Left renal cortex interstitium (tissue), 4 donors: ENCODE data around the gene HDAC4. TPM values are rescaled to one million over a fixed set of nuclear protein-coding genes. Genes with fewer than 3 reads are reported as not detected.

Source experiments
- DNase-seq, 4 donors: peaks; one replicate each; pipeline ENCODE4 v3.0.0-alpha.2; 2013; ENCODE audit warnings: low read depth in 4 of 4, low spot score in 2 of 4, missing footprints in 1 of 4
- polyA plus RNA-seq, 4 donors: library from polyadenylated mRNA; unstranded; fragments of 120-200 nt; gene quantifications; one replicate each; pipeline ENCODE4 v1.2.1, GENCODE V29; 2013; ENCODE audit not compliant: insufficient read length in 4 of 4

HDAC4 gene
- polyA plus RNA-seq, 4 donors = 10.5 to 21.1 (median 14.3) TPM

DNA sequence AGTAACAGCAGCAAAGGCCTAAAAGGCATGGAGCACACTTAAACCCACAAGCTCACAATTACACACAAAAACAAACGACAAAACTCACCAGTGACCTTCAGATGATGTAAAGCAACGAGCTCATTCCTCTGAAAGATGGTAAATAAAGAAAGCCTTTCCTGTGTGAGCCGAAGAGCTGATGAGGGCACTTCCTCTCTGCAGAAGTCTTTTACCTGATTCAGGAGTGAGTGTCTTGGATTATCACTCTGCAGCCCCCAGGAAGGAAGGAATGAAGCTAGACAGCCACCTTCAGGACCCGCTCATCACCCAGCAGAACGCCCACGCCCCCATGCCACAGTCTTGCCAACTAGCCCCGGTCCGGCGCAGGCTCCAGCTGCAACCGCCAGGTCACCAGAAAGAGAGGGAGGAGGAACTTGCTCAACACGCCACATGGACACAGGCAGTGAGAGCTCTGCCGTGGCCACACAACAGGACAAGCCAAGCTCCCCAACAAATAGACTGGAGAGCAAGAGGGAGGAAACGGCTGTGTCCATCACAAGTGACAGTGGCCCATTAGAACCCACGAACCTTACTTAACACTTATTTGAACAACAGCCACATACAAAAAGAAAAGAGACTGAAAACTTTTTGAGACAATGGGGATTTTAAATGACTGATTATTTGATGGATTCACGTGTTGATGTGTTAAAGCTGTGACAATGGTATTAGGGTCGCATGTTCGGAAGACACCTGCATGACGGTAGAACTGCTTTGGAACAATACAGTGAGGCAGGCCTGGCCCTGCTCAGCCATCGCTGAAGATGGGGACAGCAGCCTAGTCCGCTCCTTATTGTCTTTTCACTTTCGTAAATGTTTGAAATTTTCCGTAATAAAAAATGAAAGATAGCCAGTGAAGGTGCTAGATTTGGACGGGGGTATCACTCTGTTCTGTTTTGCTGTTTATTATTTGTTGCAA, 127.3 kb downstream of the HDAC4 start:
- no peak for DNase-seq

DNA sequence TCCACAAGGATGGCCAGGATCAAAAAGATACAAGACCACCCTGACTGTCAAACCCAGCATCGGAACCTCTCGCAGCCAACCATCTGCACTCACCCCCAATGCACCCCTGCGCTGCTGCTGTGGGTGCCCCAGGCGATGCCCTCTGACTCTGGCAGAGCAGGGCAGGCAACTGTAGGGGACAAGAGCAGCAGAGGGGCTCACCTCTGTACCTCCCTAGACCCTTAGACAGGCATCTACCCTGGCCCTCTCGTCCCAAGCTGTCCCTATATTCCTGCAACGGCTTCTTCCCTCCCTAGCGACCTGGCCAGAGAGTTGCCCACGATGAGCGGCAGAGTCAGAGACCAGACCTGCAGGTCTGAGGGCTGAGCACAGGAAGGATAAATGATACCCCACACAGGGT, 128.2 kb downstream of the HDAC4 start:
- DNase-seq = no peak

DNA sequence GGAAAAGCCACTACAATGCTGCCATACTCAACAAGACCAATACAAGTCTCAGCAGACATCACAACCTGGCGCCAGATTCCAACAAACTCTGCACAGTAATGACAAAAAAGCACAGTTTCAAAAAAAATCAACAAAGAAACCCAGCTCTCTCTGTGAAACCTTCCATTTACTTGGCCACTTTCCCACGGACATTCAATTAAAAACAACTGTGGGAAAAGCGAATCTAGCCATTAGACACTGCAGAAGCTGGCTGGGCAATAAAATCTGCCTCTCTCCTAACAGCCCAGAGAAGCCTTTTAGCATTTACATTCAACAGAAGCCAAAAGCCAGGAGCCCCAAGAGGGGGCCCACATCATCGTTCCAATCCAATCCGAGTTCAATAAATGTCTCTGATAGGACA, 128.9 kb downstream of the HDAC4 start:
- no peak for DNase-seq

DNA sequence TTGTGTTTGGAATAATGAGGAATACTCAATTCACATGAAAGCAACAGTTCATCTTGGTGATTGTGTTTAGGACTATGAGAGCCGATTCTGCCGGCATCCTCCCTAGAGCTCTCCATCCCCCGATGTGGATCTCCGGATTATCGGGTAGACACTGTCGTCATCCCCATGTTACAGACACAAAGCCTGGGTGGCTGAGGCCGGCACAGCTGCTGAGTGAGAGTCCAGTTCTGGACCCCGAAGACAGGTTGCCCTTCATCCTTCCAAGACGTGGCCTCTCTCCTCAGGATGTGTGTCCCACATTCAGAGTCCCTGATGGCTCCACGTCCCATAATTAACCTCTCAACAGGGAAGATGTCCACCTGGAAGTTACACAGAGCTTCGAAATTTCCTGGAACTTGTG, 129.3 kb downstream of the HDAC4 start:
- no peak for DNase-seq

DNA sequence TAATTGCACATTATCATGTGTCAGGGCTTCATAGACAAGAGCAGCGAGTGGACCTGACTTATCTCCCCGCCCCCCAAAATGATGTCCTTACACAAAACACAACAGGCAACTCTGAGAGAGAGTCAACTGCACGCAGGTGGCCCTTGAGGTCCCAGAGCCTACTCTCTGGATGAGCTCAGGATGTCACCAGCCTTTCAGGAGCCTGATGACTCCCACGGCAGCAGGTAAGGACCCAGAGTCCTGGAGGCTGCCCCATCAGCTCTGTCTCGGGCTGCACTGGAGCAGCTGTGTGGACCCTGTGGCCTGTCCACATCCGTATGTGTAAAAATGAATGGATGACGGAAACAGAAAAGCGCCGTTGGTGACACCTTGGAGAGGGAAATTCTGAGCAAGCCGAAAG, 130.9 kb downstream of the HDAC4 start:
- DNase-seq = no peak

DNA sequence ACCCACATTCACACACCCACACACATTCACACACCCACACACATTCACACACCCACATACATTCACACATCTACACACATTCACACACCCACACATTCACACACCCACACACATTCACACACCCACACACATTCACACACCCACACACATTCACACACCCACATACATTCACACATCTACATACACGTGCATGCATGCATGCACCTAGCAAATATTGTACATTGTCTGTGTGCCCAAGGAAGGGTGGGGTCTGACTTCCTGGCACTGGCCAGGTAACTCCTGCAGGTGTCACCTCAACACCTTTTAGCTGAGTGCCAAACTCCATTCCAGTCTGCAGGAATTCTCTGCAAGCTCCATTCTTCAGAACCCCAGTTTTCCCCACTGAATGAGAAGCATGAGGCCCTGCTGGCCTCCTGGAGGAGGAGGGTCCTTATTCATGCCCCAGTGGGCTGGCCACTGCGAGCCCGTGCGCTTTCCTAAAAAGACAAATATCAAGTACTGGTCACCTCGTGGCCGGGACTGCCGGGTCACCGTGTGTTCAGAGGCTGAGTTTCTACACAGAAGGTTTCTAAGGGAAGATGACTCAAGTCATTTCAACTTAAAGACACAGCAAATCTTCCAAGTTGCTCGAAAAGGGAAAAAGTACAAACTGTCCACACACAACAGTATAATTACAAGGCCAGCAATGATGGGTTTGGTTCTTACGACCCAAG, 131.5 kb downstream of the HDAC4 start:
- DNase-seq = no peak

DNA sequence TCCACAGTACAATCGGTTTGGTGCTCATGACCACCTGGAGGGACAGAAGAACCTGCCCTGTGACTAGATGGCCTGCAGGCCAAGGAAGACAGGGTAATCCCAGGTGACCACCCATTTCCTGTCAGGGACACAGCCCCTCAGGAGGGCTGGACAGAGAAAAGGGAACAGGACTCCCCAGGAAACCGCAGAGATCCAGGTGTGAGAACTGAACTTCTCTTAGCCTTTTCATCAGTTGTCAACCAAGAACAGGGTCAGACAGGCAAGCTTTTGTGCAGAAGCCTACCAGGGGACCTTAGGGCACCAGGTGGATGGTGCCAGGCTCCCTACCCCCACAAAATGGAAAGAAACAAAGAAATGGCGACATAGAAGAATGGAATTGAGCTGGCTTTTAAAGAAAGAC, 132.3 kb downstream of the HDAC4 start:
- no peak for DNase-seq

DNA sequence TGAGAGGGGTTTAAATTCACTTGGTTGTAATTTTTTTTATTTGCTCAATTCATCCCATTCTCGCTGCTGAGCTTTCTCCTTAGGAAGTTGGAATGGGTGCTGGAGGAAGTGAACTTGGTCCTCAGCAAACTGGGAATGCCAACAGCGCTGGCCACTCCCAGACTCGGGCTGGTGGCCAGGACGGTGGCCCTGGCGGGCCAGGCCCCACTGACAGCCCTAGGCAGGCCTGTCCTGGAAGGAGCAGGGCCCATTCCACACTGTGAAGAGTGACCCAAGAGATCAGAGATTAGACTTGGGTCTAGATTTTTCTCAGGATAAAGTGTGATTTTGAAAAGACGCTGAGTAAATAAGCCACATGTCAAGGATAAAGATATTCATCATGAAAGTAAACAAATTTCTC, 132.7 kb downstream of the HDAC4 start:
- DNase-seq = no peak

DNA sequence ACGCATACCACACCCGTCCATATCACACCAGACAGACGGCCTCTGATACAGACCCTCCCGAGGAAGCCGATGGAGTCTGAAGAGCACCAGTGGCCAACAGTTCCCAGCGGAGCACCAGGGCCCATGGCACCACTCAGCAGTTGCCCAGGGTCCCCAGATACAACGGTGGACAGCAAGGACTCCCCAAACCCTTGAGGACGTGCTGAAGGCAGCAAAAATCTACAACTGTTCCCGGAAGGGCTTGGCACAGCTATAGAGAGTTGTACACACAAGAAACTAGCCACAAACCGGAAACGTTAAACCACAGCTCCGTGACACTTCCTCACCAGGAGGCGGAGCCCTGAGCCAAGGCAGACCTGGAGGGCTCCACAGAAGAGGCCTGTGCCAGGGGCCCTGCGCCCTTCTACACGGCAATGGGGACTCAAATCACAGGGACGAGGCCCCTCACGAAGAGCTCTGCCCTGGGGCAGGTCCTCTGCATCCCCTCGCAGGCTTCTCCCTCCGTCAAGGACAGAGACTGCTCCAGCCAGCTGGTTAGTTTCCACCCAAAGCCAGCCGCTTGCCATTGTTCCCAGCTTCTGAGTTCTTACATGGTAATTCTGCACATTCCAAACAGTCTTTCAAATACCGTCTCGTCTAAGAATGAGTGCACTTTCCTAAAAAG, 133.4 kb downstream of the HDAC4 start:
- DNase-seq = no peak

DNA sequence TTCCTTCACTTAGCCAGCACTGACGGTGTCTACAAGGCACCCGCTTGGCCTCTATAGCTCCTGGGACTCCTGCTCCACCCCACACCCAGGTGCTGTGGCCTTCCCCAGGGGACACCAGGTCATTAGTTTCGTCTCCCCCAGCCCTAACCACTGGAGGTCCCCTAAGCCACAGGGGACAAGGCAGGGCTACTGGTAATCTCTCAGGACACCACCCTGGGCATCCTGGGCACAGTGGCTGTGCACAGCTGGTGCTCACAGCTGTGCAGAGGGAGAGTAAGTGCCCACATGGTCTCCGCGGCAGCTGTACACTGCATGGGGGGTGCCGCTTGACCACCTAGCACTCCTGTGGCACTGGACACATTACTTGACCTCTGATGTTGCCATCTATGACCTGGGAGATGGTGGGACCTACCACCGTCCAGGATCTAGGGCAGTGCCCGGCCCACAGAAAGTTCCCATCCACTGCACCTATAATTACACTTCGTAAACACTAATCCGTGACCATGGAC, 134.0 kb downstream of the HDAC4 start:
- no peak for DNase-seq

DNA sequence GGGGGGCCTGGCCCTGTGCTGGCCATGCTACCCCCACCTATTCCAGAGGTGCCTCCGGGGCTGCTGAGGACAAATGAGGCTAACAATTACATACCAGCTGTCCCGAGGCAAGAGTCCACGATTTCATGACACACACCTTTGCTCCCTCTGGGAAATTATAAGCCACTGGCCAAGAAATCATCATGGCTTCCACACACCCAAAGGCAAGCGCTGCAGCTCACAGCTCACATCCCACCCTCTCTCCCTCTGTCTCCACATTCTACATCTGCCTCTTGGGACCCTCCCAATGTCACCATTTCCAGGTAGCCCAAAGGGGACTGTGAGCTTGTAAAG, 134.4 kb downstream of the HDAC4 start:
- no peak for DNase-seq

DNA sequence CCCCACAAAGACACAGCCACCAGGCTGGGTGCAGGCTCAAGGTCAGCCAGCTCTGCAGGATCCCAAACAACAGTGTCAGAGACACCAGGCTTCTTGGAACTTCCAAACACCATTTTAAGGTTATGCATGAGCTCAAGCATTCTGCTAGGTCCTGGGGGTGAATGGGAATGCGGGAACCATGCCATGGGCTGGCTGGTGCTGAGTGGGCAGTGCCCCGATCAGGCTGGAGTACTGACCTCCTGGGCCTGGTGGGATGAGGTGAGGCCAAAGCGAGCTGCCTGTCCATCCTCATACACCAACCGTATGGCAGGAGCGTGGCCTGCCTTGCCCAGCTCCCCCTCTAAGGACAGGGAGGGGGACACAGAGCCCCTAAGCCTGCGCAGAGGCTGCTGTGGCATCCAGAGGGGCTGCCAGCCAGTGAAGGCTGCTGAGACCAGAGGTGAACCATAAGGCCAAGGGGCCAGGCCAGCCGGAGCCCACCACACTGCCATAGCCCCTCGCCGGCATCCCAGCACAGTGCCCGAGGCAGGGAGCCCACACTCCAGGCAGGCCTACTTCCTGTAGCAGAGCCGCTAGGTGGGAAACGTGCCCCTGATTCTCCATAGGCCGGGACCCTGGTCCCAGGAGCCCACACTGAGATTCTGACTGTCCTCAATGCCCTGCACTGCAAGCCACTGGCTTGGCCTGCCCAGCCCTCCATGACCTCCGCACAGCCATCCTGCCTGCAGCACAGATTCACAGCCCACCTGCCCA, 135.0 kb downstream of the HDAC4 start:
- DNase-seq = no peak

DNA sequence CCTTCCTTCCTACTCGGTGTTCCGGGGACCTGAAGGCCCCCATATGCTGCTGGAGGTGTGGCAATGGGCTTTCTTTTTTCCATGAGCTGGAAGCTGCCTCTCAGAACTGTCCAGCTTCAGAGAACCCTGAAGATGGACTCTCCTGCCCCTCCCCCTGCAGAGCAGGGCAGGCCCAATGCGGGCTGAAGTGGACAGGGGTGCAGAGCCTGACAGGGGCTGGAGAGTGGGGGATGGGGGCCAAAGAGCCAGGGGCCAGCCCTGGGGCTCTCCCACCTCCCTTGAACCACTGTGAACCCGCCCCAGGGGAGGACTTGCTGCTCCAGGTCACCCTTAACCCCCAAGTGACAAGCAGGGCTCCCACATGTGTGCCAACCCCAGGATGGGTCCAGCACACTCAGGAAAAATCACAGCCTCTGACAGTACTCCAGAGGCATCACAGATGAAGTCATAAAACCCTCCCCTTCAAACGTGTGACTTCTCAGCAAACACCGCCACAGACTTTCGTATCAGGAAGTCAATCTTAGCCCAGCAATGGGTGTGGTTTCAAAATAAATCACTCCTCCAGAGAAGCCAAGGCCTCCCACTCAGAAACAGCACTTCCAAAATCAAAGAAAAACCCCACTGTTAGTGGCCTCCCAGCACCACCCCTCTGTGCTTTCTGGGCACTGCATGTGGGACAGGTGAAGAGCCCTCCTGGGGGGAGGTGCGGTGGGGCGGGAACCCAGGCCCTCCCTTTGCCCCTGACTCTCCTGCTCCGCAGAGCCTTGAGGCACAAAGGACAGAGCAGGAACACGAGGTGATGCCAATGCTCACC, 135.8 kb downstream of the HDAC4 start:
- DNase-seq = no peak

DNA sequence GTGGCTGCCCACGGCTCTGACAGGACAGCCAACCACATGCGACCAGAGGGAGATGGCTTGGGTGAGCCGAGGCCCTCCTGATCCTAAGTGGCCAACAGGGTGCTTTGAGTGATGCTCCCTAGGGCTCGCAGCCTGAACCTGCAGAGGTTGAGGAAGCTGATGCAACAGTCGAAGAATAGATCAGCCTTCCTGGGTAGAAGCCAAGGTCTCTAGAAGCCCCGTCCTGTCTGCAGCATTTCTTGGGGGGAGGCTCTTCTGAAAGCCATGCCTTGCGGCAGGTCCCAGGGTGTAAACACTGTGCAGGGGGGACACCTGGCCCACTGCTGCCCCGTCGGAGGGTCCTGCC, 136.4 kb downstream of the HDAC4 start:
- DNase-seq = no peak

DNA sequence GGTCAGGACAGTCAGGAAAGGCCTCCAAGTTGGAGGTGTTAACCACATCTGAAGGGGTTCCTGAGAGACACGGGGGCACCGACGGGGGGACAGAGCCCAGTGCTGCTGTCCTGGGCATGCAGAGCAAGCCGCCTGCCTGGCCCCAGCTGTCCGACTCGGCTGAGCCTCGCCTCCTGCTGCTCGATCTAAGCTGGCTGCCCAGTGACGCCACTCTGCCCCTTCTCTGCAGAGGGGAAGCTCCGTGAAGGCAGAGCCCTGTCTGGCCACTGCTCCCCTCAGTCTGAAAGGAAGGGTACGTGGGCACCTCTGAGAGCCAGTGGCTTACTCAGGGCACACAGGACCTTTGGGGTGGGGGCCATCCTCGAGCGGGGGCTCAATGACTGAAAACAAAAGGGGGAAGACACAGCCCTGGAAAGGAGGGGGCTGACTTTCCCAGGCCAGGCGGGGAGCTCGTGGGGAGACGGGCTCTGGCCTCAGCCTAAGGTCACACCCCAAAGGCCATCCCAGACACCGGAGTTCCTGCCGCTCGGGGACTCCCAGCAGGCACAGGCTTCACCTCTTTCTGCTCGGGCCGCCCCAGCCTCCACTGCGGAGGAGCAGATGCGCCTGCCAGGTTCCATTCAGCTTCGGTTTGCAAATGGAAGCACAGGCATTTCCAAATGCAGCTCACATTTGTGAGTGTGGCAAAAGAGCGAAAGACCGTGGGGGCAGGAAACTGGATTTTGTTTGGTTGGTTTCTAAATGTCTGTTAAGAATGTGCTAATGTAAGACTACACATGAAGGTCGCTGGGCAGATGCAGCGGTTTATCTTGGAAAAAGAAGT, 136.9 kb downstream of the HDAC4 start:
- no peak for DNase-seq

DNA sequence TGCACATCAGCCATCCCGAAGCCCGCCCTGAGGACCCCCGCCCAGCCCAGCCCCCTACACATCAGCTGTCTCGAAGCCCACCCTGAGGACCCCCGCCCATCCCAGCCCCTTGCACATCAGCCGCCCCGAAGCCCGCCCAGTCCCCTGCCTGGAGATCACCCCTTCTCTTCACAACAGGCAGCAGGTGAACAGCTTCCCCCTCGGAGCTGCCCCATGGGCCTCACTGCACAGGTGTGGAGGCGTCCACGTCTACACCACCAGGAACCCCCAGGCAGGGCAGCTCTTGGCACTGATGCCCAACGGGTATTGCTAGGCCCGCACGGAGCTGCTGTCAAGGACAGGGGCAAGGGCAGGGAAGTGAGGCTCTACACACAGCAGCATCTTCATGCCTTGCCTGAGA, 137.6 kb downstream of the HDAC4 start:
- no peak for DNase-seq

DNA sequence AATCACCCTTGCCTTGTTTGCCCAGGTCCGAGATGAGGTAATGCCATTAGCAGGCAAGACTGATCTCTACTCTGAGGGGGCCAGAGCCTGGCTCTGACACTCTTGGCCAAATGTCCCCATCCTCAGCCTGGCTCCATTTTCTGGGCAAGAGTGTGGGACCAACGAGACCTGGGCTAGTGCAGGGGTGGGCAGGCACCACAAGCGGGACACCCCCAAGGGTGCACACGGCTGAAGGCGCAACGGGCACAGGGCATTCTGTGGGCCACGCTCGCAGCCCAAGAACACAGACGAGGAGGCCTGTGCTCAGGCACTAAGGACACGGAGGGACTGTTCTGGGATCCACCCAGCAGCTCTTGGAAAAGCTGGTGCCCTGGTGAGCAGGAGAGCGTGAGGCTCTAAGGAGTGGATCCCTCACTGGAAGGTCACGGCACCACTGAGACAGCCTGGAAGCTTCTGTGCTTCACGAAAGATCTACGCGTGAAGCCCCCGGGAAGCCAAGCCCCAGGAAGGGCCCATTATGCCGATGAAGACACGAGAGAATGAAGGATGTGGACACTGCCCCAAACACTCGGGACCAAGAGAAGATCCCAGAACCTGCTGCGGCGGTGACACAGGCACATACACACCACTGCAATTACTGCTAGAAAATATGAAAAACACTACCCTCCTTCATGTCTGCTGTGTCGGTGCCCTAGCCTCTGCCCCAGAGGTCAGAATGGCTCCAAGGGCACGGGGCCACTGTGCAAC, 138.2 kb downstream of the HDAC4 start:
- no peak for DNase-seq

DNA sequence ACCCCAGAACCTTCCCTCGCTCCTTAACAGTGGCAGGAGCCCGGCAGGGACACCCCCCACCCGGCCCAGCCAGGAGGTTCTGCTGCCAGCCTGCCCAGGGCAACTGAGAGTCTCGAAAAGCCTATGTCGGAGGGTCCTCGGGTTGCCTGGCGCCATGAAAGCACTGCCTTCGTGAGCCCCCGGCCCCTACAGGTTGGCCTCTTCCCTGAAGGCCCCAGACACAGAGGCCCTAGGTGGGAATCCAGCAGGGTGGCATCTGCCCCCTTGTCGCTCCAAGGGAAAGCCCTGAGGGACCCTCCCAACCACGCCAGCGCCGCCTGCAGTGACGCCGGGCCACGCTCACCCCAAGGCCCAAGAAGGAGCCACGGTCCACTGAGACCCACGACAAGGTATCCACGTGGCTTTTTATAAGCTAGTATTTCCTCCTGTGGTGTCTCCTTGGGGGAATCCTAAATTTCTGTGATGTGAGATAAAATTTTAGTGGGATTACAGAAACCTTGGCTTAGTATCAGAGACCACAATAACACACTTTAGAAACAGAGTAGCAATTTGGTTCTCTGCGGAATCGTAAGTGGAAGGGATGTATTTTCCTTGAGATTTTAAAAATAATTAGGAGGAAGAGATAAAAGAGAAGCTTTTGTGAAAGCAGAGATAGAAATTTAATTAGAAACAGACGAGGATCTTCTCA, 138.9 kb downstream of the HDAC4 start:
- no peak for DNase-seq
